SK-N-MC (cell line): ENCODE data around the gene DGKI.

Experiments
- DNase-seq: peaks from one replicate; pipeline ENCODE4 v3.0.0-alpha.2; 2011; ENCODE audit warnings: low read depth, low spot score
- H3K27ac ChIP-seq: fragments of 200-600 bp; sonication (generic); 2 replicates; pipeline ENCODE4 v1.5.1; 2016; ENCODE audit warnings: mixed run types
- H3K36me3 ChIP-seq: fragments of 200-600 bp; sonication (generic); 2 replicates; pipeline ENCODE4 v1.6.1; 2017; ENCODE audit warnings: antibody characterized with exemption, low read length, mixed read lengths; ENCODE audit not compliant: insufficient read depth
- H3K4me3 ChIP-seq: fragments of 200-600 bp; sonication (generic); 2 replicates; pipeline ENCODE4 v1.5.1; 2016
- H3K9ac ChIP-seq: fragments of 200-600 bp; sonication (generic); 2 replicates; pipeline ENCODE4 v1.8.0; 2017; ENCODE audit warnings: mixed run types, mixed read lengths; ENCODE audit not compliant: insufficient read length
- H3K9me3 ChIP-seq: fragments of 200-600 bp; sonication (generic); 2 replicates; pipeline ENCODE4 v1.6.1; 2017; ENCODE audit warnings: low read depth, mild to moderate bottlenecking, antibody characterized with exemption, low read length, moderate library complexity, mixed read lengths
- EZH2 ChIP-seq: fragments of 200-600 bp; sonication (generic); IDR thresholded peaks from one replicate; pipeline ENCODE4 v1.6.1; 2017; ENCODE audit warnings: antibody characterized with exemption
- FOXP2 ChIP-seq: optimal IDR thresholded peaks from 2 replicates; pipeline ENCODE3; 2011; ENCODE audit warnings: mild to moderate bottlenecking, moderate library complexity; ENCODE audit not compliant: insufficient read depth; ENCODE audit errors: extremely low read length, control extremely low read depth
- POLR2AphosphoS5 ChIP-seq: IDR thresholded peaks from 2 replicates; pipeline ENCODE4 v1.6.1; 2012; ENCODE audit warnings: mild to moderate bottlenecking, low read depth, low read length, borderline replicate concordance

The DGKI gene

GRCh38 chr7:137476937-137477336 is 369.8 kb downstream of the DGKI start:
- Histone ChIP-seq H3K9me3 (no peaks in the 10 kb centered on the region), H3K9ac (no peak overlapping the region), H3K36me3 (no peaks in the 10 kb centered on the region), H3K4me3 (no peak overlapping the region), H3K27ac (no peak overlapping the region)
- TF ChIP-seq POLR2AphosphoS5: no peak
- TF ChIP-seq FOXP2: no peak
- no peak for TF ChIP-seq EZH2
- DNase-seq: no peak

GRCh38 chr7:137475966-137476365 is 370.8 kb downstream of the DGKI start:
- H3K4me3 ChIP-seq: no peak overlapping the region
- TF ChIP-seq POLR2AphosphoS5 (no peak), FOXP2 (no peak), EZH2 (no peak)
- no peak for DNase-seq
- no peaks in the 10 kb centered on the region for H3K36me3 ChIP-seq
- no peaks in the 10 kb centered on the region for H3K9me3 ChIP-seq
- H3K27ac ChIP-seq: no peak overlapping the region
- H3K9ac ChIP-seq: no peak overlapping the region

- Histone ChIP-seq H3K27ac (no peak overlapping the region), H3K4me3 (no peak overlapping the region), H3K9ac (no peak overlapping the region), H3K36me3 (no peaks in the 10 kb centered on the region), H3K9me3 (no peaks in the 10 kb centered on the region)
- no peak for TF ChIP-seq EZH2
- no peak for TF ChIP-seq FOXP2
- TF ChIP-seq POLR2AphosphoS5: no peak
- no peak for DNase-seq
Observed at GRCh38 chr7:137474540-137475026, 372.2 kb downstream of the DGKI start.

GRCh38 chr7:137471128-137471527 is 375.6 kb downstream of the DGKI start:
- no peak for TF ChIP-seq EZH2
- TF ChIP-seq FOXP2: no peak
- TF ChIP-seq POLR2AphosphoS5: no peak
- Histone ChIP-seq H3K36me3 (no peaks in the 10 kb centered on the region), H3K9me3 (no peaks in the 10 kb centered on the region), H3K9ac (no peak overlapping the region), H3K4me3 (no peak overlapping the region), H3K27ac (no peak overlapping the region)
- no peak for DNase-seq

GRCh38 chr7:137469858-137470257 is 376.9 kb downstream of the DGKI start:
- DNase-seq: no peak
- TF ChIP-seq FOXP2: no peak
- TF ChIP-seq EZH2: no peak
- TF ChIP-seq POLR2AphosphoS5: no peak
- Histone ChIP-seq H3K9me3 (no peaks in the 10 kb centered on the region), H3K27ac (no peak overlapping the region), H3K36me3 (no peaks in the 10 kb centered on the region), H3K4me3 (no peak overlapping the region), H3K9ac (no peak overlapping the region)

- TF ChIP-seq FOXP2 (no peak), POLR2AphosphoS5 (no peak), EZH2 (no peak)
- no peak overlapping the region for H3K9ac ChIP-seq
- no peaks in the 10 kb centered on the region for H3K9me3 ChIP-seq
- H3K4me3 ChIP-seq: no peak overlapping the region
- H3K36me3 ChIP-seq: no peaks in the 10 kb centered on the region
- no peak for DNase-seq
- no peak overlapping the region for H3K27ac ChIP-seq
Observed at GRCh38 chr7:137469191-137469811, 377.5 kb downstream of the DGKI start.

- Histone ChIP-seq H3K9me3 (no peaks in the 10 kb centered on the region), H3K4me3 (no peak overlapping the region), H3K27ac (no peak overlapping the region), H3K36me3 (no peaks in the 10 kb centered on the region), H3K9ac (no peak overlapping the region)
- DNase-seq: no peak
- no peak for TF ChIP-seq EZH2
- no peak for TF ChIP-seq POLR2AphosphoS5
- TF ChIP-seq FOXP2: no peak
Observed at GRCh38 chr7:137462847-137463246, 383.9 kb downstream of the DGKI start.

GRCh38 chr7:137462074-137462715 is 384.6 kb downstream of the DGKI start:
- no peaks in the 10 kb centered on the region for H3K36me3 ChIP-seq
- no peaks in the 10 kb centered on the region for H3K9me3 ChIP-seq
- H3K9ac ChIP-seq: no peak overlapping the region
- no peak overlapping the region for H3K27ac ChIP-seq
- no peak; the same call in 1 of the 2 replicates for TF ChIP-seq POLR2AphosphoS5
- no peak for DNase-seq
- H3K4me3 ChIP-seq: no peak overlapping the region

GRCh38 chr7:137458399-137458798 is 388.4 kb downstream of the DGKI start:
- no peak for DNase-seq
- H3K4me3 ChIP-seq: no peak overlapping the region
- no peaks in the 10 kb centered on the region for H3K9me3 ChIP-seq
- H3K36me3 ChIP-seq: no peaks in the 10 kb centered on the region
- TF ChIP-seq POLR2AphosphoS5 (no peak), FOXP2 (no peak), EZH2 (no peak)
- no peak overlapping the region for H3K9ac ChIP-seq
- H3K27ac ChIP-seq: no peak overlapping the region
